MCF 10A (cell line): ENCODE data around the gene CLMN. TPM values are rescaled to one million over a fixed set of nuclear protein-coding genes. Genes with fewer than 3 reads are reported as not detected.

Experiments used
- BruUV-seq: library from RNA; stranded (reverse); fragments of 400-500 nt; replicated peaks from 2 replicates; lab custom pipeline; 2021; lab: Mats Ljungman, UMichigan
- CTCF ChIA-PET: fragments of 300-600 bp; sonication (Branson Sonifier 250); formaldehyde crosslinking; extraction: SDS; loops from one replicate; lab custom pipeline; 2021; ENCODE audit warnings: antibody characterized with exemption, inconsistent platforms; lab: Yijun Ruan, JAX
- POLR2A ChIA-PET: fragments of 300-600, 350-650 bp; sonication (Branson Sonifier 250); formaldehyde crosslinking; extraction: SDS; loops from one replicate; lab custom pipeline; 2020; ENCODE audit warnings: antibody characterized with exemption, inconsistent platforms; lab: Yijun Ruan, JAX
- DNase-seq: peaks from one replicate; pipeline ENCODE4 v3.0.0-alpha.2; 2018; ENCODE audit not compliant: unreplicated experiment
- H3K27ac Mint-ChIP-seq: one replicate; pipeline ENCODE4 v1.8.0; 2022; ENCODE audit warnings: mild to moderate bottlenecking, low read depth, mixed read lengths; ENCODE audit not compliant: unreplicated experiment
- H3K27me3 Mint-ChIP-seq: one replicate; pipeline ENCODE4 v1.8.0; 2022; ENCODE audit warnings: mixed read lengths; ENCODE audit not compliant: insufficient read depth, unreplicated experiment
- H3K36me3 Mint-ChIP-seq: one replicate; pipeline ENCODE4 v1.8.0; 2022; ENCODE audit warnings: mild to moderate bottlenecking, moderate library complexity, mixed read lengths; ENCODE audit not compliant: insufficient read depth, unreplicated experiment
- H3K4me1 Mint-ChIP-seq: one replicate; pipeline ENCODE4 v1.8.0; 2022; ENCODE audit warnings: mixed read lengths; ENCODE audit not compliant: insufficient read depth, unreplicated experiment
- H3K4me3 Mint-ChIP-seq: one replicate; pipeline ENCODE4 v1.8.0; 2022; ENCODE audit warnings: mild to moderate bottlenecking, moderate library complexity, mixed read lengths; ENCODE audit not compliant: unreplicated experiment
- H3K9me3 Mint-ChIP-seq: one replicate; pipeline ENCODE4 v1.8.0; 2022; ENCODE audit warnings: mixed read lengths; ENCODE audit not compliant: unreplicated experiment
- intact Hi-C: fragments of 100-400 bp; cut with micrococcal nuclease; formaldehyde crosslinking; loops from 2 replicates; pipeline ENCODE4 v1.14.1; 2022
- total RNA-seq: library from RNA; stranded (reverse); gene quantifications from 2 replicates; pipeline ENCODE4 v1.2.3, GENCODE V29; 2022
- TF ChIP-seq, protein P1 (sequence below): fragments of 200-600 bp; IDR thresholded peaks from one replicate; pipeline ENCODE4 v1.8.0; 2022; ENCODE audit warnings: antibody characterized with exemption, mild to moderate bottlenecking; ENCODE audit not compliant: unreplicated experiment

The CLMN gene
- total RNA-seq, 1 experiment from 2014 or later: 17.9 TPM

GRCh38 chr14:95295600-95296376 lies 23.9 kb downstream of the CLMN start:
- H3K4me1 Mint-ChIP-seq: peaks cover 20% of the 10 kb centered on the region
- no TSS peak for BruUV-seq
- TF ChIP-seq, protein P1, sequence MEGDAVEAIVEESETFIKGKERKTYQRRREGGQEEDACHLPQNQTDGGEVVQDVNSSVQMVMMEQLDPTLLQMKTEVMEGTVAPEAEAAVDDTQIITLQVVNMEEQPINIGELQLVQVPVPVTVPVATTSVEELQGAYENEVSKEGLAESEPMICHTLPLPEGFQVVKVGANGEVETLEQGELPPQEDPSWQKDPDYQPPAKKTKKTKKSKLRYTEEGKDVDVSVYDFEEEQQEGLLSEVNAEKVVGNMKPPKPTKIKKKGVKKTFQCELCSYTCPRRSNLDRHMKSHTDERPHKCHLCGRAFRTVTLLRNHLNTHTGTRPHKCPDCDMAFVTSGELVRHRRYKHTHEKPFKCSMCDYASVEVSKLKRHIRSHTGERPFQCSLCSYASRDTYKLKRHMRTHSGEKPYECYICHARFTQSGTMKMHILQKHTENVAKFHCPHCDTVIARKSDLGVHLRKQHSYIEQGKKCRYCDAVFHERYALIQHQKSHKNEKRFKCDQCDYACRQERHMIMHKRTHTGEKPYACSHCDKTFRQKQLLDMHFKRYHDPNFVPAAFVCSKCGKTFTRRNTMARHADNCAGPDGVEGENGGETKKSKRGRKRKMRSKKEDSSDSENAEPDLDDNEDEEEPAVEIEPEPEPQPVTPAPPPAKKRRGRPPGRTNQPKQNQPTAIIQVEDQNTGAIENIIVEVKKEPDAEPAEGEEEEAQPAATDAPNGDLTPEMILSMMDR: no peak
- no peak overlapping the region for H3K4me3 Mint-ChIP-seq
- H3K27ac Mint-ChIP-seq: no peak overlapping the region
- H3K9me3 Mint-ChIP-seq: no peaks in the 10 kb centered on the region
- intact Hi-C loops: no loop called here
- ChIA-PET POLR2A (interaction anchor here (0.8 to 1.4 kb wide), 2 partner anchors 18 to 29 kb away, joined by 4 to 5 read pairs; no protein-coding TSS in a partner anchor), CTCF (interaction anchor here (0.6 kb wide), 1 partner anchor 164 kb away, joined by 4 read pairs; no protein-coding TSS in a partner anchor)
- no peaks in the 10 kb centered on the region for H3K27me3 Mint-ChIP-seq
- no peaks in the 10 kb centered on the region for H3K36me3 Mint-ChIP-seq
- DNase-seq: no peak

DNA sequence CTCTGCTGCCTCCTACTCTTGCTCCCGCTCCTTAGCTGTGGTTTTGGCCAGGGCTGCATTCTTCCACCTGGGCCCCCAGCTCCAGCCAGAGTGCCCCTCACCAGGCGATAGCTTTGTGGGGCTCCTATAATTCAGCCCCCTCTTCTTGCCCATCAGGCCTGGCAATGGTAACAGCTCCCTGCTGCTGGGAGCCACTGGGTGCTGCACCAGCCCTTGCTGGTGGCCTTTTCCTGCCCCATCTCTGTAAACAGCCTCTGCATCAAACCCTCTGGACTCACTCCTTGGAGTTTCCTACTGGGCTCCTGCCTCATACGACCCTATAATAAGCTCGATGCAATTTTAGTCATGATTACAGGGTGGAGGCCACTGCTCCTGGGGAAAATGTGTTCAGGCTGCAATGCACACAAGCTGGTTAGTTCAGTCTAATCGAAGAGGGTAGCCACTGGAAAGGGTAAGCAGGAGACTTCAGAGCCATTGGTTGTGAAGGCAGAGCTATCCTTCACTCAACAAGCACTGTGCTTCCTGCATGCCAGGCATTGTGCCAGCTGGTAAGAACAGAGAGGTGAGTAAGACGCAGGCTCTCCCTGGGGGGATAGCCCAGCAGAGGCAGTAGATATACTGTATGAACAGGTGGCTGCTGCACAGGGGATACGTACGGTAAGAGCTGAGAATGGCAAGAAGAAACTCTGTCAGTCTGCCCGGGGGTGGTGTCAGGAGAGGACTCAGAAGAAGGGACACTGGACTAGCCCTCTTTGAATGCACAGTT lies 24.7 kb downstream of the CLMN start:
- H3K9me3 Mint-ChIP-seq: no peaks in the 10 kb centered on the region
- intact Hi-C loops: no loop called here
- no peaks in the 10 kb centered on the region for H3K36me3 Mint-ChIP-seq
- H3K4me3 Mint-ChIP-seq: no peak overlapping the region
- ChIA-PET CTCF (no interaction called here), POLR2A (interaction anchor here (0.8 to 1.4 kb wide), 2 partner anchors 19 to 29 kb away, joined by 4 to 5 read pairs; no protein-coding TSS in a partner anchor)
- H3K27ac Mint-ChIP-seq: no peak overlapping the region
- DNase-seq: peak; percentile 94
- TF ChIP-seq, protein P1: no peak
- no peaks in the 10 kb centered on the region for H3K27me3 Mint-ChIP-seq
- H3K4me1 Mint-ChIP-seq: peaks cover 23% of the 10 kb centered on the region
- no TSS peak for BruUV-seq

DNA sequence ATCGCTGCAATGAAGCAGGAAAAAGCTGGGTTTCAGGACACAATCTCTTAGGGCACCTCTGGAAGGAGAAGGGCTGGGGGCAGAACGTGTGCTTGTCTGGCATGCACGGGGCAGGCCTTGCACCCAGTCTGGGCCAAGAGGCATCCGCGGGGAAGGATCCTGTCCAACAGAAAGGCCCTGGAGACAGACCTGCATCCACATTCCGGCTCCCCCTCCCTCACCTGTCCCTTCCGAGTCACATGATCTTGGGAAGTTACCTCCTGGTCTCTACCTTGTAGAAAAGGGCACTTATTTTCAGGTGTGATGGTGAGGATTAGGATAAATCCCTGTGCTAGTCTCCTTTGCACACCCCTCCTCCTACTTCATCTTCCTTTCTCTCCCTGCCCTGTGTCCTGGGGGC lies 25.4 kb downstream of the CLMN start:
- intact Hi-C loops: no loop called here
- no peaks in the 10 kb centered on the region for H3K27me3 Mint-ChIP-seq
- no peak for DNase-seq
- no TSS peak for BruUV-seq
- H3K36me3 Mint-ChIP-seq: no peaks in the 10 kb centered on the region
- H3K9me3 Mint-ChIP-seq: no peaks in the 10 kb centered on the region
- ChIA-PET POLR2A (interaction anchor here (1.4 kb wide), 1 partner anchor 28 kb away, joined by 4 read pairs; no protein-coding TSS in a partner anchor), CTCF (no interaction called here)
- peaks cover 23% of the 10 kb centered on the region for H3K4me1 Mint-ChIP-seq
- TF ChIP-seq, protein P1: no peak
- no peak overlapping the region for H3K27ac Mint-ChIP-seq
- no peak overlapping the region for H3K4me3 Mint-ChIP-seq

- DNase-seq: no peak
- TF ChIP-seq, protein P1: no peak
- no TSS peak for BruUV-seq
- Mint-ChIP-seq H3K4me3 (no peak overlapping the region), H3K36me3 (no peaks in the 10 kb centered on the region), H3K27me3 (no peaks in the 10 kb centered on the region), H3K27ac (no peak overlapping the region), H3K9me3 (no peaks in the 10 kb centered on the region), H3K4me1 (peaks cover 23% of the 10 kb centered on the region)
- ChIA-PET CTCF (no interaction called here), POLR2A (interaction anchor here (0.6 kb wide), 1 partner anchor 21 kb away, joined by 3 read pairs; no protein-coding TSS in a partner anchor)
- intact Hi-C loops: no loop called here
These were observed 26.3 kb downstream of the CLMN start for GRCh38 chr14:95293449-95293848.
